GM19099 (cell line): ENCODE results near the gene PUM2.

Experiments used
- POLR2A ChIP-seq: IDR thresholded peaks from 3 replicates; pipeline ENCODE4 v1.6.1; 2011; ENCODE audit warnings: low read depth; ENCODE audit not compliant: insufficient read length; ENCODE audit errors: extremely low read depth

The PUM2 gene

DNA sequence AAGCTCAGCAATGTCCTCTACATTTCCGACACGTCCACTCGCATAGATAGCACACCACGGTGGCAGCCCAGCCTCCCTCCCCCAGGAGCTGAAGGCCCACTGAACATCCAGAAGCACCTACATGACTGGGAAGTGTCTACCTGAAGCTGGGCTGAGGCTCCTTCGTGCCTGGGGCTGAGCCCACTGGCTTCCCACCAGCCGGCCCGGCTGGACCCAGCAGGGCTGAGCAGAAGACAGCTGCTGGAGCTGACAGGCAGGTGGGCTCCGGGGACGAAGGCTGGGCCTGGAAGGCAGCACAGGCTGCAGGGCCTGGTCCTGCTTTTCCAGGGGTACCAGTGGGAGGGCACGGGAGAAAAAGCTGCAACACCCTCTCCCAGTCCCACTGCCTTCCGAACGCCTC, 139.2 kb downstream of the PUM2 start:
- TF ChIP-seq POLR2A, result no peak

DNA sequence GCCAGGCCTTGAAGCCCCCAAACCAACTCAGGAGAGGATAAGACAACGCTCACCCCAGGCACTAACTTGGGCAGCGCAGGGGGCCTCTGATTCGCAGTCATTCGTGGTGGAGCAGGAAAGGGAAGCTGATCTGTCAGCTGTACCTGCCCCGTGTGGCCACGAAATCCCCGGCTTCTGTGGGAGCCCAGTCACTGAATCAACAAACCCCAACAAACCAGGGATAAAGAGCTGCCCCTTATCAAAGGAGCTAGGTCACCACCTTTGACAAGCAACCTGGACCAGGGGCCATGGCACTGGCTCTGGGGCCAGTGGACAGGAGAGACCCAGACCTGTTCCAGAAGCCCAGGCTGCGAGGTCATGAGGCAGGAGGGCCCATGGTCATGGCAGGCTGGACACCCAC, 140.2 kb downstream of the PUM2 start:
- TF ChIP-seq POLR2A, result no peak

DNA sequence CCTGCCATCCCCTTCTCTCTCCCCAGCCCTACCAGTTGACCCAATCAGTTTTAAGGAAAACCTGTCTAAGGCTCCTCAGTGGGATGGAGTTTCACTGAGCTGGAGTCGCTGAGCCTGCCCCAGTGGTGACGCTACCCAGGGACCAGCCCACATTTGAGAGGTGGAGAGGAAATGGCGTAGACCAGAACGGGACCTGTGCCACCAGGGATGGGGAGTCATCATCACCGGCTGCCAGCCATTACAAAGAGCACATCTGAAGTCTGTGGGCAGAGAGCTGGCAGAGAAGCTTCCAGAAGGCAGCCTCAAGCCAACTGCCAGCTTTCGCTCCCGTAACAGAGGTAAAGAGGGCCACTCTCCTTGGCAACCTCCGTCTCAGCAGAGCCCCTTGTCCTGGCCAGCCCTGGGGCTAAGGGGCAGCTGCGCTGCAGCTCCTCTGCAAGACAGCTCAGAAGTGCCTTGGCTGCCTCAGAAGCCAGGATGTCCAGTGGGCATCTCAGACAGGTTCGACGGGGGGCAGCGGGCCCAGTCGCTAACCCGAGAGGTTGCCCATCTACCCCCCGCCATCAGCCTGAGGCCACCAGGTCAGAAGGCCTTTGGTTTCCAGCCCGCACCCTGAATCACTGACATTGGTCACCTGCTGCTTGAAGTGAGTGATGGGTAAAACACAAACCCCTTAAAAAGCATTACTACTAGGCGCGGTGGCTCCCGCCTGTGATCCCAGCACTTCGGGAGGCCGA, 141.1 kb downstream of the PUM2 start:
- no peak for TF ChIP-seq POLR2A

DNA sequence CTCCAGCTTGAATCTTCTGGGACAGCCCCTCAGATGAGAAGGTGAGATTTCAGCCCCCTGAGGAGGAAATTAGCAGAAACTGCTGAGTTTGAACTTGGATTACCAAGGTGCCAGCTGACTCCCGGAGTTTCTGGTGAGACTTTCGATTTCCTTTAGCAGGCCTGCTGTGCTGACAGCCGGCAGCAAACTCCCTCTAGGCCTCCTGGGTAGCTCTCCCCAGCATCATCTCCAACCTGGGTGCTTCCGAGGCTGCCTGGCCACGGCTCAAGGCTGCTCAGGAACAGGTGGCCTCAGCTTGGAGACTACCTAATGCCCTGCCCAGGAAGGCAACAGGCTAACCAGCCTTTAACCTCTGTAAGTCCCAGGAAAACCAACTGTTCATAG, 142.2 kb downstream of the PUM2 start:
- no peak for TF ChIP-seq POLR2A

DNA sequence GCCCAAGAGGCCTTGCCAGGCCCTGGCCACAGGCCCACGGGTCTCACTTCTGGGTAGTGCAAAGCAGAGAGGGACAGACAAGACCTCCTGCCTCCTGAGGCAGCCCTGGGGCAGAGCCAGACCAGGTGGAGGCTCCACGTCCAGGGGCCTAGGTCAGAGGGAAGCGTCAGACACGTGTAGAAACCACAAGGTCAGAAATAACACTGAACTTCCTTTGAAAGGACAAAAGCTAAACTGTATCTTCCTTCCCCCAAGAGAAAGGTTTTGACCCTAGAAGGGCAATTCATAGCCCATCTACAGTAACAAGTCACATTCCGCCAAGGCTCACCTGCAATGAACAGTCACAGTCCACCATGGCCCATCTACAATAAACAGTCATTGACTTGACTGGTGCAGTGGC, 143.6 kb downstream of the PUM2 start:
- TF ChIP-seq POLR2A, result no peak

DNA sequence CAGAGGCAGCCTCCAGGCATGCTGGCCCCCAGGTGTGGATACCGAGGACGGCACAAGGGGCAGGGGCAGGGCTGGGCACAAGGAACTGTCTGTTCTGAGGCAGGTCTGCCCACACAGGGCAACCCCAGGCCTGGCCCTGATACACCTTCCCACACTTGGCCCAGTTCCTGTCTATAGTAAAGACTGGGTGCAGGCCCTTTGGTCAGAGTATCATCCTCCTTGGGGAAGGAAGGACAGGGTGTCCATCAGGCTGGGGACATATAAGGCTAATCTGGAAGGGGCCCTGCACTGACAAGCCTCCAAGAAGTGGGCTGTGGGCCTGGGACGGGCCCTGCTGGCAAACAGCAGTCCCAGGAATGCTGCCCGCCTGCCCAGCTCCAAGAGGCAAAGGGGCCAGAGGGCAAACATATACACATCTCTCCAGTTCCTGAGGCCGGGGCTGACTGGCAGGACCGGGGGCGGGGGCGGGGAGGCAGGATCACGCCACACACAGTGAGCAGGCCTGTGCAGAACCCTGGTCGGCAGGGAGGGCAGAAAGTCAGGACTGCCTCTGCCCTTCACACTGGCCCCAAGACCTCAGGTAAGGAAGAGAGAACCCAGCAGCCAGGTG, 144.6 kb downstream of the PUM2 start:
- no peak for TF ChIP-seq POLR2A

DNA sequence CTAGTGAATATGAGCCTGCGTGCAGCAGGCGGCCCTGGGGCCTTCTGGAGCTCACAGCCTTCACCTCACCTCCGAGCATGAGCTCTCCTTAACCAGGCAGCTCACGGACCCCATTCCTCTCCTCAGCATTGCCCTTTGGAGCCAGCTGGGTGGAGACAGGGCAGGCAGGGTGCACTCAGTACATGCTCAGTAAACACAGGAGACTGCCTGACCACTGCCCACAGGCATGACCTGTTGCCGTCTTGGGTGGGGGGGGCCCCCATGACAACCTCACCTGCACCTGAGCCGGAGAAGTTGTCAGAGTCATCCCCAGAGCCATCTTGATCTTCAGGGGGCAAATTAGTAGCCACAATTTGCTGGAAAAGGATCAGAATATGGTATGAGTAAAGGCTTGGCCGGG, 145.6 kb downstream of the PUM2 start:
- TF ChIP-seq POLR2A, result no peak

DNA sequence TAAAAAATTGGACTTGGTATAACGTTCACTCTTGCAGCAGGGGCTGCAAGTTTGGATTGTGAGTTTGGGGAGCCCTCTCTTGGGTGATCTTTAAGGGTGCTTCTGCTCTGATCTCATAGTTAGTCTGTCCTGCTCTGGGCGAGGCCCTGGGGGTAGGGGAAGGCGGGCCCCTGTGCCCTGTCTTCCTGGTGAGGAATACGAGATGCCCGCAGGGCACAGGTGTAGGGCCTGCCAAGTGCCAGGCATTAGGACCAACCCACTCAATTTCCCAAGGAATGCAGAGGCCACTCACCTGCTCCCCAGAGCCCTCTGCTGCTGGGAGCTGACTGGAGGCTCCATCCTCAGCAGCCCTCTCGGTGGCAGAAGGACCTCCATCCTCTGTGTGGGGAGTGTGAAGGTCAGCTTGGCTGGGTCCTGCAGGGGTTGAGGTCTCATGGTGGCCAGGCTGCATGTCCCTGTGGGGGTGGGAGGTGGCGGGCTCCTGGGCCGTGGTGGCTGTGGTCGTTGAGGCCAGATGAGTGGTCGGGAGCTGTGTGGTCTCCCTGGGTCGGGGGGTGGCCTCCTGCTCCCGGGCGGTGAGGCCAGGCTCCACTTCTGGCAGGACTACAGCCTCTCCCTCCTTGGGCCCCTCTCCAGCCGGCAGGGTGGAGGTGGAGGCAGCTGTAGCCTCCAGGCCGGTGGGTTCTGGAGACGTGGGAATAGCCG, 147.0 kb downstream of the PUM2 start:
- no peak for TF ChIP-seq POLR2A

DNA sequence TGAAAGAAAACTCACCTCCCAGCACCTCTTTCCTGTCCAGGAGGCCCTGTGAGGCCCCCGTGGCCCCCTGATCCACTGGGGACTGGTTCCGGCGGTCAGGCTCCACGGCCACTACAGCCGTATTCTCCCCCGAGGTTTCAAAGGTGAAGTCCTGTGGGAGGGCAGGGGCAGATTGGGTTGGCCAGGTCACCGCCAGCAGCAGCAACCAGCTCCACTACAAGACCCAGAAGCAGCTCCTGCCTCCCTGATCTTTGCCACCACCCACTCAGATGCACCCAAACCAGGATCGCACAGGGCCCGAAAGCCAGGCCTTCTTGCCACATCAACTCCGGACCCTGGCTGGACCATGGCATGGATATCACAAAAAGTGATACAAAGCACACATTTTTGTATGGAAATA, 147.6 kb downstream of the PUM2 start:
- TF ChIP-seq POLR2A, result no peak

DNA sequence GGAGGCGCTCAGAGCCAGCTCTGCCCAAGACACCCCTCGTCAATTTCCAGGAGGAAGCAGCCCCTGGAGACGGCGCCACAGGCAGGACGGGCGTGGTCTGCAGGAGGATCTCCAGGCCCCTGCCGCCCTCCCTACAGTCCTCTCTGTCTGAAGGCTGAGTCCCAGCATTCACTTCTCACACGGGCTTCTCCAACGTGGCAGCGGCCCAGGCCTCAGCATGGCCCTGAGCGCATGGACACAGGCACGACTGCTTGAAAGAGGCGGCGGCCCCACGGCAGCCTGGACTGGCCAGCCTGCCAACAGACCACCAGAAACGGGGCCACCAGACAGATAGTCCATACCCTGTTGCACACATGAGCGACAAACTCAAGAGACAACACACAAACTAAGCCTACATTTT, 149.0 kb downstream of the PUM2 start:
- TF ChIP-seq POLR2A, result no peak

DNA sequence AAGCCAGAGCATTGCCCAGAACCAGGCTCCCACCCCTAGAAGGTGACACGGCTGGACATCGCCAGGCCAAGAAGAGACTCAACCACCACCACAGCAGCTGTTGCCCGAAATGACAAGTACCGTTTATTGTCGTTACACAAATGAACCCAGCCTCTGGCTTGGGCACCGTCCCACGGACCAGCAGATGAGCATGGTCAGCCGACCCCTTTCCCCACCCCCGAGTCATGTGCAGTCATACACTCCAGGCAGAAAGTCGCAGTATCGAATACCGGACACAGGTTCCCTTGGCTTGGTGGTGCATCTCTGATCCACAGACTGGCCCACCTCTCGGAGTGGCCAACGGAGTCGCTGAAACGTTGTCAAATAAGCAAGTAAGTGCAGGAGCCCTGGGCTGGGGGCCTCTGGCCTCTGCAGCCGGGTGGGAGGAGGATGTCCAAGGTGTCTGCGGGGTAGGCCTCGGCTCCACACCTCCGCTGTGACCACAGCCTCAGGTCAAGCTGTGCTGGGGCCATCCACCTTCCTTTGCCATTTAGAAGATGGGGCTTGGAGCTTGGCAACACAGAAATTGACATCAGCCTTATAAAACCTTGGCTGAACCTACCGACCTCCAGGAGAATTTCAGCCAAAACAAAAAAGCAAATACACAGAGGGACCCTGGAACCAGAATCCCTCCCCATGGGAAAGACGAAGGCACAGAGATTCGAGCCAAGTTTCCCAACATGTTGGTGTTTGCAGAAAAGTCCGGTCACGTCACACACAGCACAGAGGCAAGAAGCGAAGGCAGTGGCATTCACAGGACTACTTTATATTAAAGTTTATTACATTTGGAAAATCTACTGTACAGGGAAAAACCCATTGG, 149.7 kb downstream of the PUM2 start:
- TF ChIP-seq POLR2A, result no peak

DNA sequence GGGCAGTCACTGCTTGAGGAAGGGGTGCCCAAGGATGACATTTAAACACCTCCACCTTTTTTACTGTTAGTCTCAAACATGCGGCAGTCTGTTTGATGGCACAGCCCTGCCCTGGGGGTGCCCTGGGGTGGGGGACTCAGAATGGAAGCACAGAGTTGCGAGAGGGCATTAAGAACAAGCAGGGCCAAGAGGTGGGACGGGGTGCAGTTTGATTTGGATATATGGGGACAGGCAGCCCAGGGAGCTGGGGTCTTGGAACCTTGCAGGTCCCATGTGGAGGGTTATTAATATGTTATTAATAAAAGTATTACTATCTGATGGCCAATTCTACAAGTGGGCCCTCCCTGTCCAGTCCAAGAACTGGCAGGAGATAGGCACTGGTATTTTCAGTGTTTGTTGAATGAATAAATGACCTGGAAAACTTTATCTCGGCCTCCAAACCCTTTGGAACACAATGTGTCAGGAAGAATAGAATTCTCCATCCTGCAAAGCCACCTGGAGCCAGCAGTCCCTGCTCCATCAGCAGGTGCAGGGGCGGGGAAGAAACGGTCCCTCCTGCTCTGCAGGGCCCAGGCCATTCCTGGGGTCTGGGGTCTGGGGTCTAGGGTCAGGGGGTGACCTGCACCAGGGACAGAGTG, 150.9 kb downstream of the PUM2 start:
- TF ChIP-seq POLR2A, result no peak

DNA sequence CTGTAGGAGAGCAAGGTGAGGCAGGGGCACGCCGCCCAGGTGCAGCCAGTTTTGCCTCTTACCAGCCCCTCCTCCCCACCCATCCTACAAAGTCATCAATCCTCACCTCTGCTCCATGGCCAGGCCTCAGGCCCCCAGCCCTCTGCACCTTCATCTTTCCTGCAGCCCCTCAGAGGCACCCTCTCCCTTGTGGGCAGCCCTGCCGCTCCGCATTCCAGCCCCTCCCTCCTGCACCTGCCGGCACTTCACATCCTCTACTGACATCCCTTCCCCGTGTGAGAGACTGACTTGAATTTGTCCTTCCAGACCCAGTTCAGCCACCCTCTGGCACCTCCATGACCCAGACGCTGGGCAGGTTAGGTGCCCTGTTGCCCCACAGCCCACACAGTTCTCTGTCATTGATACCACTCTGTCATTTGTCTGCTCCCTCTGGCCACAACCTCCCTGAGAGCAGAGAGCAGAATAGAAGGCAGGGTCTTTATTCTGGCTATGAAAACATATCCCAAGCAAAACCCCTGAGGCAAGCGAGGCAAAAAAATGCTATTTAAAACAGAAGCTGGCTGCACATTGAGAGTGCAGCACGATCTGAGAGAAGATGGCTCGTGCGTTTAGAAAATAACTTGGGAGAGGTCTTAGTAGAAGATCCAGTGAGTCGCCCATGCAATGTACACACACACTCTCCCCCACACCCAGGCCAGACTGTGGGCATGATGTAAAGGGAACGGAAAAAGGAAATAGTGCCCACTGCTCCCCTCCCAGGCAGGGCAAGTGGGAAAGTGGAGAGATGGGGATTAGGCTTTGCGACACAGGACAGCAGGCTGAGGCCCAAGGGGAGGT, 151.6 kb downstream of the PUM2 start:
- TF ChIP-seq POLR2A, result no peak
